Inferior parietal cortex (tissue), 1 donor: ENCODE data around the gene PPP1R12B.
"Not testable (repeated sequence)": the region's sequence is repeated elsewhere in the genome, so short reads cannot be mapped to it uniquely, and the experiment has no call there.

Experiments
- DNase-seq: peaks from one replicate; pipeline ENCODE4 v3.0.0-alpha.2; 2016; ENCODE audit errors: extremely low spot score

Gene PPP1R12B

GRCh38 chr1:202628646-202629215 lies 280.2 kb downstream of the PPP1R12B start:
- no peak for DNase-seq

- DNase-seq: not testable (repeated sequence)
Measured at GRCh38 chr1:202629257-202629811, 280.8 kb downstream of the PPP1R12B start.

GRCh38 chr1:202630096-202630495 lies 281.6 kb downstream of the PPP1R12B start:
- not testable (repeated sequence) for DNase-seq

GRCh38 chr1:202630541-202630940 lies 282.0 kb downstream of the PPP1R12B start:
- DNase-seq: no peak

- DNase-seq: no peak
Measured at GRCh38 chr1:202631076-202631923, 282.8 kb downstream of the PPP1R12B start.

- no peak for DNase-seq
Measured at GRCh38 chr1:202632241-202632640, 283.7 kb downstream of the PPP1R12B start.

- not testable (repeated sequence) for DNase-seq
Measured at GRCh38 chr1:202636171-202636570, 287.7 kb downstream of the PPP1R12B start.

- DNase-seq: not testable (repeated sequence)
Measured at GRCh38 chr1:202637321-202638018, 289.0 kb downstream of the PPP1R12B start.

GRCh38 chr1:202638019-202638700 lies 289.7 kb downstream of the PPP1R12B start:
- no peak for DNase-seq

- not testable (repeated sequence) for DNase-seq
Measured at GRCh38 chr1:202638701-202639305, 290.3 kb downstream of the PPP1R12B start.

GRCh38 chr1:202639500-202639899 lies 291.0 kb downstream of the PPP1R12B start:
- DNase-seq: no peak

GRCh38 chr1:202642212-202642611 lies 293.7 kb downstream of the PPP1R12B start:
- no peak for DNase-seq
